Ishikawa (cell line): Measurements from ENCODE around the gene CCDC200.
"Not testable (repeated sequence)": the region's sequence is repeated elsewhere in the genome, so short reads cannot be mapped to it uniquely, and the experiment has no call there.

Source experiments
- CEBPB ChIP-seq: IDR thresholded peaks from 2 replicates; pipeline ENCODE4 v1.6.1; 2012
- CREB1 ChIP-seq: IDR thresholded peaks from 2 replicates; pipeline ENCODE4 v1.6.1; 2012; ENCODE audit warnings: low read depth
- EGR1 ChIP-seq: IDR thresholded peaks from 2 replicates; pipeline ENCODE4 v1.6.1; 2012
- EP300 ChIP-seq: IDR thresholded peaks from 2 replicates; pipeline ENCODE4 v1.6.1; 2012; ENCODE audit warnings: borderline replicate concordance
- FOXM1 ChIP-seq: IDR thresholded peaks from 2 replicates; pipeline ENCODE4 v1.6.1; 2012; ENCODE audit warnings: low read depth, borderline replicate concordance
- NFIC ChIP-seq: IDR thresholded peaks from 2 replicates; pipeline ENCODE4 v1.6.1; 2012
- RAD21 ChIP-seq: IDR thresholded peaks from 2 replicates; pipeline ENCODE4 v1.6.1; 2012; ENCODE audit warnings: low read depth
- TAF1 ChIP-seq: IDR thresholded peaks from 2 replicates; pipeline ENCODE4 v1.6.1; 2012; ENCODE audit warnings: low read depth, mild to moderate bottlenecking
- TCF12 ChIP-seq: IDR thresholded peaks from 2 replicates; pipeline ENCODE4 v1.6.1; 2012; ENCODE audit warnings: low read depth
- TEAD4 ChIP-seq: IDR thresholded peaks from 2 replicates; pipeline ENCODE4 v1.6.1; 2012
- YY1 ChIP-seq: IDR thresholded peaks from 2 replicates; pipeline ENCODE4 v1.6.1; 2012; ENCODE audit warnings: low read depth
- ZBTB7A ChIP-seq: IDR thresholded peaks from 2 replicates; pipeline ENCODE4 v1.6.1; 2012; ENCODE audit warnings: low read depth
- TF ChIP-seq, protein P1 (sequence below): IDR thresholded peaks from 2 replicates; pipeline ENCODE4 v1.6.1; 2012
- TF ChIP-seq, protein P2 (sequence below): IDR thresholded peaks from 2 replicates; pipeline ENCODE4 v1.6.1; 2012; ENCODE audit warnings: low read depth, mild to moderate bottlenecking
- TF ChIP-seq, protein P3 (sequence below): IDR thresholded peaks from 2 replicates; pipeline ENCODE4 v1.6.1; 2012

CCDC200 gene

DNA sequence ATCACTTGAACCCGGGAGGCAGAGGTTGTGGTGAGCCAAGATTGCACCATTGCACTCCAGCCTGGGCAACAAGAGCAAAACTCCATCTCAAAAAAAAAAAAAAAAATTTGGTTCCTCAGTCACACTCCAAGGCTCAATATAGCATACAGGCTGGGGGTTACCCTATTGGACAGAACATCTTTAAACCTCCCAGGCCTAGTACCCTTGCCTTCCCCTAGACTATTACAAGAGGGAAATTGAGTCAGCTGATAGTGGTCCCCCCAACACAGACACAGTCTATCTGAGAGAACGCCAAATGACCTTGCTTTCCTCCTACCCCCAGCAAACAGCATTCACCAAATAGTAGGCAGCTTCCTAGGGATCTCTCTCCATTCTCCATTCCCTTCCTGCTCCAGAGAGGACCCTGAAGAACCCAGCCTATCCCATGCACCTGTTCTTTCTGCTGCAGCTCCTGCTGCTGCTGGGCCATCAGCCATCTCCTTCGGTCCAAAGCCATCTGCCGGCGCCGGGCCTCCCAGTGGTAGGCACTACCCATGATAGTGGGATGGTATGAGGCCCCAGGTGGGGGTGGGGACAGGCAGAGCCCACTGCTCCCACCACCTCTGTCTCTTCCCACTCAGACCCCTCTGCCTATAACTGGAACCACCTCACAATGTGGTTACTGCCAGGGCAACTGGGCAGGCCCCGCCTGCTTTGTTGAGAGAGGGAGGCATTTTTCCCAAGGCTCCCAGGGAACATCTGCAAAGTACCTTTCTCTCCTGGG, at the start of gene CCDC200:
Gene CCDC200, minus strand, starts transcription at position 604 of the 763 bp plus-strand sequence. Its CDS starts 69 bp downstream, at position 535.
- not testable (repeated sequence) for TF ChIP-seq ZBTB7A, CEBPB, TAF1

DNA sequence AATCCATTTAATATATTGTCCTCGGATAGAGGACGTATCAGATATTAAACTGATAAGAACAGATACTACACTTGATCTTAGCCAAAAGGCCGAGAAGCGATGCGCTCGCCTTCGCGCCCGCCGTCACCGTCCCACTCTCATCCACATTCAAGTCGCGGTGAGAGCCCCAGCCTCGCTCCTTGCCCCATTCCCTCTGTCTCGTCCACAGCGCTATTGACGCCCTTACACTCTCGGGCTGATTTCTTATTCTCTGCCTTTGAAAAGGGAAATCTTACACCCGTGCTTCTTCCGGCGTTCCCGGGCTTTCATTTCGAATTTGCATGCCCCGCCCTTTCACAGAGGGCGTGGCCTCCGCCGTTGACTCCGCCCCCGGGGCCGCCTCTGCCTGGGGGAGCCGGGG, 5.5 kb upstream of the CCDC200 start, which contains the start of gene RNU2-1:
Gene RNU2-1, minus strand, starts transcription at position 101 of the 400 bp plus-strand sequence.
- TF ChIP-seq CEBPB = not testable (repeated sequence)
- TF ChIP-seq, protein P1, sequence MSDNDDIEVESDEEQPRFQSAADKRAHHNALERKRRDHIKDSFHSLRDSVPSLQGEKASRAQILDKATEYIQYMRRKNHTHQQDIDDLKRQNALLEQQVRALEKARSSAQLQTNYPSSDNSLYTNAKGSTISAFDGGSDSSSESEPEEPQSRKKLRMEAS = not testable (repeated sequence)
- TF ChIP-seq, protein P2, sequence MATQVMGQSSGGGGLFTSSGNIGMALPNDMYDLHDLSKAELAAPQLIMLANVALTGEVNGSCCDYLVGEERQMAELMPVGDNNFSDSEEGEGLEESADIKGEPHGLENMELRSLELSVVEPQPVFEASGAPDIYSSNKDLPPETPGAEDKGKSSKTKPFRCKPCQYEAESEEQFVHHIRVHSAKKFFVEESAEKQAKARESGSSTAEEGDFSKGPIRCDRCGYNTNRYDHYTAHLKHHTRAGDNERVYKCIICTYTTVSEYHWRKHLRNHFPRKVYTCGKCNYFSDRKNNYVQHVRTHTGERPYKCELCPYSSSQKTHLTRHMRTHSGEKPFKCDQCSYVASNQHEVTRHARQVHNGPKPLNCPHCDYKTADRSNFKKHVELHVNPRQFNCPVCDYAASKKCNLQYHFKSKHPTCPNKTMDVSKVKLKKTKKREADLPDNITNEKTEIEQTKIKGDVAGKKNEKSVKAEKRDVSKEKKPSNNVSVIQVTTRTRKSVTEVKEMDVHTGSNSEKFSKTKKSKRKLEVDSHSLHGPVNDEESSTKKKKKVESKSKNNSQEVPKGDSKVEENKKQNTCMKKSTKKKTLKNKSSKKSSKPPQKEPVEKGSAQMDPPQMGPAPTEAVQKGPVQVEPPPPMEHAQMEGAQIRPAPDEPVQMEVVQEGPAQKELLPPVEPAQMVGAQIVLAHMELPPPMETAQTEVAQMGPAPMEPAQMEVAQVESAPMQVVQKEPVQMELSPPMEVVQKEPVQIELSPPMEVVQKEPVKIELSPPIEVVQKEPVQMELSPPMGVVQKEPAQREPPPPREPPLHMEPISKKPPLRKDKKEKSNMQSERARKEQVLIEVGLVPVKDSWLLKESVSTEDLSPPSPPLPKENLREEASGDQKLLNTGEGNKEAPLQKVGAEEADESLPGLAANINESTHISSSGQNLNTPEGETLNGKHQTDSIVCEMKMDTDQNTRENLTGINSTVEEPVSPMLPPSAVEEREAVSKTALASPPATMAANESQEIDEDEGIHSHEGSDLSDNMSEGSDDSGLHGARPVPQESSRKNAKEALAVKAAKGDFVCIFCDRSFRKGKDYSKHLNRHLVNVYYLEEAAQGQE = not testable (repeated sequence)

DNA sequence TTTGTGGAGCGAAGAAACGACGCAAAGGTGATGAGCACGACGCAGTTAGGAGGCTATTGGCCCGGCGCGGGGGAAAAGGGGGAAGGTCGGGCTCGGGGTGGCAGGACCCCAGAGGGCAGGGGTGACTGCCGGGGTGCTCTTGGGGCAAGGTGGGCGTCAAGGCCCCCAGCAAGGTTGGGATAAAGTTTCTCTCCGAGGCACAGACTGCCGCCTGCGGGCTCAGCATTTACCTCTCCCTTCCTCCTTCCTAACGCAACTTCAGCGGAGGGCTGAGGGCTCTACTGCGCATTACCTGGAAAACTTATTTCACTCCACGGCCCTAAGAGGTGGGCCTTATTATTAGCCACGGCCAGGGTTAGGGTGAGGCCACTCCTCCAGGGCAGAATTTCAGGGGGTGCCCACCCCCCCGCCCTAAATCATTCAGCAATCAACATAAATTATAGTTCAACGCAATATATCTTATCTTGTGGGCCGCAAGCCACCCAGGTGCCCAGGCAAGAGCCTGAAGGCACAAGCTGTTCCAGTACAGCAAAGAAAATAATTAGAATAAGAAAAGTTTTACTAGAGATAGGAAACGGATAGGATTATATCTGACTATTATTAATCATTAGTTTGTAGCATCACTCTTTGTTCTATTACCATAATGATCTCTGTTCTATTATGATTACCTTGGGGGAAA, 3.7 kb upstream of the CCDC200 start:
- 0 out of 2 replicates have a peak, but pooled peaks have one; percentile 40 for TF ChIP-seq ZBTB7A

DNA sequence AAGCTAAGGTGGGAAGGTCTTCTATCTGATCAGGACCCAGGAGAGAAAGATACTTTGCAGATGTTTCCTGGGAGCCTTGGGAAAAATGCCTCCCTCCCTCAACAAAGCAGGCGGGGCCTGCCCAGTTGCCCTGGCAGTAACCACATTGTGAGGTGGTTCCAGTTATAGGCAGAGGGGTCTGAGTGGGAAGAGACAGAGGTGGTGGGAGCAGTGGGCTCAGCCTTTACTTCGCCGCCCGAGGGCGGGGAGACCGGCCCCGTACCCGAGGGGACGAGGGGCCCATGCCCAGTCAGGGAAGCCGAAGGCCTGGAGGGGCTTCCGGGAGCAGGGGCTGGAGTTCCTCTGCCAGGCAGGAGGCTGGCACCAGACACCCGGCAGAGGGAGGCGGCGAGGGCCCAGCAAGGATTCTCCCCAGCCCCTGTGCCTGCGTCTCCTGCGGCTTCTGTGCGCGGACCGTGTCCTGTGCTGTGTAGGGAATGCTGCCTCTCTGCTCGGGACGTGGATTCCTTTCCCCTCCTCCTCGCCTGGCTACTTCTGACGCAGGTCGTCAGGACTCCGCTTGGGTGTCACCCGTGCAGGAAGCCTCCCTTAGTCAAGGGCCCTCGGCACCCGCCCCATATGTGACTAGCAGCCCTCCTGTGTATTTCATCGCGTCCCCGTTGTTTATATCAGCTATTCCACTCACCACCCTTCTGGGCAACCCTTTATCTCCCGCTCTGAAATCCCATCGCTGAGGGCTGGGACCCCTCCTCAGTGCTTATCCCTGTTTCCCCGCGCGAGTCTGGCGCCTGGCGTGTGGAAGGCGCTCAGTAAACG, 3.0 kb upstream of the CCDC200 start:
- TF ChIP-seq ZBTB7A = 0 out of 2 replicates have a peak, but pooled peaks have one; percentile 17

DNA sequence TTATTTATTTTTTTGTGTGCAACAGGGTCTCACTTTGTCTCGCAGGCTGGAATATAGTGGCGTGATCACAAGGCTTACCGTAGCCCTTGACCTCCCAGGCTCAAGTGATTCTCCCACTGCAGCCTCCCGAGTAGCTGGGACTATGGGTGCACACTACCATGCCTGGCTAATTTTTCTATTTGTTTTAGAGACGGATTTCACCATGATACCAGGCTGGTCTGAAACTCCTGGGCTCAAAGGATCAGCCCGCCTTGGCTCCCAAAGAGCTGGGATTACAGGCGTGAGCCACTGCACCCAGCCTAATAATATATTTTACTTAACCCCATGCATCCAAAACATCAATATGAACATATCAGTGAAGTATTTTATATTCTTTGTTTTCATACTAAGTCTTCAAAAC, 2.0 kb downstream of the CCDC200 start:
- TF ChIP-seq YY1 (no peak), EGR1 (no peak), NFIC (no peak), ZBTB7A (no peak), FOXM1 (no peak), TEAD4 (no peak), CREB1 (no peak), RAD21 (no peak)
- TF ChIP-seq, protein P3, sequence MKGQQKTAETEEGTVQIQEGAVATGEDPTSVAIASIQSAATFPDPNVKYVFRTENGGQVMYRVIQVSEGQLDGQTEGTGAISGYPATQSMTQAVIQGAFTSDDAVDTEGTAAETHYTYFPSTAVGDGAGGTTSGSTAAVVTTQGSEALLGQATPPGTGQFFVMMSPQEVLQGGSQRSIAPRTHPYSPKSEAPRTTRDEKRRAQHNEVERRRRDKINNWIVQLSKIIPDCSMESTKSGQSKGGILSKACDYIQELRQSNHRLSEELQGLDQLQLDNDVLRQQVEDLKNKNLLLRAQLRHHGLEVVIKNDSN = no peak

DNA sequence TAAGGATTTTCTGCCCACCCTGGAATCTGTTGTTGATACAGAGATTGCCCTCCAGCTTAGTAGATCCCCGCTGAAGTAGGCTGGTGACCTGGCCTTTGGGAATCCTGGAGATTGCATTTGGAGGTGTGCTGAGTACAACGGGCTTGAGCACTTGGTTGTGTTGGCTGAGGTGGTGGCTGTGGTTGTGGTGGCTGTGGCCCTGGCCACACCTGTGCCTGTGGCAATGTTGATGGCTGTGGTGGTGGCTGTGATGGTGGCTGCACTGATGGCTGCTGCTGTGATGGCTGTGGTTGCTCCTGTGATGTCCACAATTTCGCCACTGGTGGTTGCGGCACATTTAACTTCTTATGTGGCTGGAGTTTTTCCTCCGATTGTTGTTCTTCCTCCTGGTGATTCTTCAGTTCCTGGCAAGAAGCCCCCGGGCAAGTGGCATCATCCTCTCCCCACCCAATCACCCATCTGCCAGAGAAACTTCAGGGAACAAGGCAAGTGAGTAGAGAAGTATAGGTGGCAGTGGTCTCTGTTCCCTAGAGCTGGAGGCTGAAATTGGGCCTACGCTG, 4.2 kb downstream of the CCDC200 start:
- TF ChIP-seq RAD21 (no peak), ZBTB7A (no peak), EGR1 (no peak), NFIC (no peak), EP300 (no peak), FOXM1 (no peak), TEAD4 (no peak), YY1 (no peak), CREB1 (no peak), CEBPB (no peak), TCF12 (no peak), TAF1 (no peak)
- TF ChIP-seq, protein P1 = no peak
- TF ChIP-seq, protein P3 = no peak
- TF ChIP-seq, protein P2 = no peak
